Stimulated activated CD4-positive, alpha-beta T cell treated with anti-CD3 and anti-CD28 coated beads, Interleukin-15, amount 100 ng/mL, for 1 hour (primary cell): ENCODE measurements around the gene DUSP9.
A peak's percentile ranks its signal among the peaks of the same experiment; 100 is the strongest.
"Not testable (repeated sequence)": the region's sequence is repeated elsewhere in the genome, so short reads cannot be mapped to it uniquely, and the experiment has no call there.

Experiments used
- DNase-seq, 2 donors: peaks; one replicate each; pipeline ENCODE4 v3.0.0-alpha.2; 2020; ENCODE audit warnings: low read depth in 1 of 2, low spot score in 1 of 2

The DUSP9 gene

GRCh38 chrX:153646620-153647373, at the start of gene DUSP9:
TSS of gene DUSP9 (plus strand) at chrX:153647203. CDS start at chrX:153647954, 751 bp downstream.
- DNase-seq, result no peak

- DNase-seq, result peak in 1 of 2 donors; percentile 6
Observed at GRCh38 chrX:153598541-153599191, 48.3 kb upstream of the DUSP9 start, which contains the start of gene CCNQ. TSS of gene CCNQ (minus strand) at chrX:153599139. CDS start at chrX:153599073, 66 bp downstream.

GRCh38 chrX:153599192-153600031, 47.6 kb upstream of the DUSP9 start:
- peak; percentile 73 to 79 for DNase-seq

GRCh38 chrX:153600032-153600373, 47.0 kb upstream of the DUSP9 start:
- no peak for DNase-seq

GRCh38 chrX:153600921-153601320, 46.1 kb upstream of the DUSP9 start:
- no peak for DNase-seq

- no peak for DNase-seq
Observed at GRCh38 chrX:153601511-153602110, 45.4 kb upstream of the DUSP9 start.

GRCh38 chrX:153602601-153603000, 44.4 kb upstream of the DUSP9 start:
- DNase-seq, result no peak

GRCh38 chrX:153603131-153603656, 43.8 kb upstream of the DUSP9 start:
- DNase-seq, result no peak

GRCh38 chrX:153604666-153605380, 42.2 kb upstream of the DUSP9 start:
- not testable (repeated sequence) for DNase-seq

- DNase-seq, result no peak
Observed at GRCh38 chrX:153606503-153606902, 40.5 kb upstream of the DUSP9 start.

- no peak for DNase-seq
Observed at GRCh38 chrX:153608376-153608775, 38.6 kb upstream of the DUSP9 start.

GRCh38 chrX:153608806-153609205, 38.2 kb upstream of the DUSP9 start:
- no peak for DNase-seq

GRCh38 chrX:153609917-153610835, 36.8 kb upstream of the DUSP9 start:
- peak; percentile 56 to 69 for DNase-seq

GRCh38 chrX:153610836-153611213, 36.2 kb upstream of the DUSP9 start:
- DNase-seq, result no peak

GRCh38 chrX:153611298-153612095, 35.5 kb upstream of the DUSP9 start:
- DNase-seq, result no peak

- no peak for DNase-seq
Observed at GRCh38 chrX:153612413-153612812, 34.6 kb upstream of the DUSP9 start.

- DNase-seq, result no peak
Observed at GRCh38 chrX:153614818-153615217, 32.2 kb upstream of the DUSP9 start.

- no peak for DNase-seq
Observed at GRCh38 chrX:153620576-153620975, 26.4 kb upstream of the DUSP9 start.
